ENCODE data around the gene RASGEF1B.

The RASGEF1B gene

DNA sequence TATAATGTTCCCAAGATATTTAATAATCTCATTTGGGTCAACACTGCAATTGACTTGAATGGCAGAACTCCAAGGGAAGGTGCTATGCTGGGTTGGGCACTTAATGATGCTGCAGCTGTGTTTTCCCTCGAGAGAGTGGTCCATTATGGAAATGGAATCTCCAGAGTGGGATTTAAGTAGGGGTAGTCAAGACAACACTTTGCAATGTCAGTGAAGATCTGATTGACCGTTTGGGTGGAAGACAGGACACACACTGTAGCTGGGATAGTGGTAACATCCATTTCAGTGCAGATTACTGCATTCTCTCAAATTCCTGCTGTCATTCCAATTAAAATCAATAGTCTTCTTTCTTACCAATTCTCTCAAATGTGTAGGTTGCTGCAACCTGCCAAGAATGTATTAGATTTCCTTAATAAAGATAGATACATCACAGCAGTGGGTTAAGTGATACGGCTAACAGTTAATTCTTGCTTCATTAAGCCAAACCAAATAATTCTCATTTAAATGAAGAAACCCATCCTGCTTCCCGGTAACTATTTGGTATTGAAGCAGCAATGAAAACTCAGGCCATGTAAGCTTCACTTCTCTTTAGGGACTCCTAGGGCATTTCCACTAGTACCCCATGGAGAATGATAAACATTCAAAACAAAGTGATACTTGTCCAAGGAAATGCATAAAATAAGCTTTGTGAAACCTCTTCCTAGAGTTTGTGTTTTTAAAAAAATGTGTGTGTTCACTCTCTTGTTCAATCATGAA, 40.5 kb upstream of the RASGEF1B start:
- no peak for DNase-seq (ENCODE audit: extremely low read depth, low read depth)
- TF ChIP-seq, protein P1, sequence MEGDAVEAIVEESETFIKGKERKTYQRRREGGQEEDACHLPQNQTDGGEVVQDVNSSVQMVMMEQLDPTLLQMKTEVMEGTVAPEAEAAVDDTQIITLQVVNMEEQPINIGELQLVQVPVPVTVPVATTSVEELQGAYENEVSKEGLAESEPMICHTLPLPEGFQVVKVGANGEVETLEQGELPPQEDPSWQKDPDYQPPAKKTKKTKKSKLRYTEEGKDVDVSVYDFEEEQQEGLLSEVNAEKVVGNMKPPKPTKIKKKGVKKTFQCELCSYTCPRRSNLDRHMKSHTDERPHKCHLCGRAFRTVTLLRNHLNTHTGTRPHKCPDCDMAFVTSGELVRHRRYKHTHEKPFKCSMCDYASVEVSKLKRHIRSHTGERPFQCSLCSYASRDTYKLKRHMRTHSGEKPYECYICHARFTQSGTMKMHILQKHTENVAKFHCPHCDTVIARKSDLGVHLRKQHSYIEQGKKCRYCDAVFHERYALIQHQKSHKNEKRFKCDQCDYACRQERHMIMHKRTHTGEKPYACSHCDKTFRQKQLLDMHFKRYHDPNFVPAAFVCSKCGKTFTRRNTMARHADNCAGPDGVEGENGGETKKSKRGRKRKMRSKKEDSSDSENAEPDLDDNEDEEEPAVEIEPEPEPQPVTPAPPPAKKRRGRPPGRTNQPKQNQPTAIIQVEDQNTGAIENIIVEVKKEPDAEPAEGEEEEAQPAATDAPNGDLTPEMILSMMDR (IDR thresholded peaks at IDR 0.05; ENCODE audit: low read depth, low read length): no peak

DNA sequence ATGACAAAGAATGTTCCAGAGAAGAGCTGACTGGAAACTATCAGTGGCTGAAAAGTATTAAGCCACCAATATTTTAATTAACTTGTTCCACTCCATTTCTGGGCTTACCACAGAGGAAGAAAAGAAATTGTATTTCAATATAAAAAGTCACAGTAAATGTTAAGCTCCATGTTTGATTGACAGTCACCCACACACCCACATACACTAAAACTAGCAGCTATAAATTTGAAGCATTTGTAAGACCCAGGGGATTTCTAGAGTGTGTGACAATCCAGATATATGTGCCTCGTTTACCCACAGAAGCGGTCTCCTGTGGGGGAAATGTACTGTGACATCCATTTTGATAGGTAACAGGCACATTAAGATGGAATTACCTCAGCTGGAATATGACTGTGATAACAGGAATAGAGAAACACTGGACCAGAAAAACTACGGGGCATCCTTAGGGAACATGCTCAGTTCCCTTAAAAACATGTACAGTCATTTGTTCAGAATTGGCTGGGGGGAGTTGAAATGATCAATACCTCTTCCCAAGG, 39.0 kb upstream of the RASGEF1B start:
- TF ChIP-seq, protein P1 (IDR thresholded peaks at IDR 0.05; ENCODE audit: low read depth, low read length): no peak
- no peak for DNase-seq (ENCODE audit: extremely low read depth, low read depth)

DNA sequence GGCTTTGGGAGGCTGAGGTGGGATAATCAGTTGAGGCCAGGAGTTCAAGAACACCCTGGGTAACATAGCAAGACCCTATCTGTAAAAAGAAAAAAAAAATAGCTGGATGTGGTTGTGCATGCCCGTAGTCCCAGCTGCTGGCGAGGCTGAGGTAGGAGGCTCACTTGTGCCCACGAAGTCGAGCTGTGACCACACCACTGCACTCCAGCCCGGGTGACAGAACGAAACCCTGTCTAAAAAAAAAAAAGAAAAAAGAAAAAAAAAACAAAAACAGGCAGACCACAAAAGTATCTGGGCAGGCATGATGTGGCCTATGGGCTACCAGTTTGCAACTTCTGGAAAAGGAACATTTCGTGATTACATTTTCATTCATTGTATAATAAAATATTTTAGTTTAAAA, 38.1 kb upstream of the RASGEF1B start:
- TF ChIP-seq, protein P1 (IDR thresholded peaks at IDR 0.05; ENCODE audit: low read depth, low read length): no peak
- DNase-seq (ENCODE audit: extremely low read depth, low read depth): no peak

DNA sequence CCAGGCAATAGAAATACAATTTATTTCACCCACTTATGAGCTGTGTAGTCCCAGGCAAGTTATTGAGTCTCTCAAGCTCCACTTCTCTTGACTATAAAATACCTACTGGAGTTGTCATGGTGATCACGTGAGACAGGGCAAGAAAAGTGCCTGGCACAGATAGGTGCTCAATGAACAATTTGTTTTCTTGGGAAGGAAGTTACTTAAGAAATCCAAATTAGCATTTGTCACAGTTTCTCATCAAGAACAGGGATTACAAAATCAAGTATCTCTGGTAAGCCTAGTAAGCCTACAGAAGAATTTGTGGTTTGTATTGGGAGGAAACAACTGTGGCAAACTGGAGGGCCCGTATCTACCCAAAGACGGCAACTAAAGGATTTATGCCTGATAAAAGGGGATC, 37.5 kb upstream of the RASGEF1B start:
- TF ChIP-seq, protein P1 (IDR thresholded peaks at IDR 0.05; ENCODE audit: low read depth, low read length): no peak
- DNase-seq (ENCODE audit: extremely low read depth, low read depth): no peak

DNA sequence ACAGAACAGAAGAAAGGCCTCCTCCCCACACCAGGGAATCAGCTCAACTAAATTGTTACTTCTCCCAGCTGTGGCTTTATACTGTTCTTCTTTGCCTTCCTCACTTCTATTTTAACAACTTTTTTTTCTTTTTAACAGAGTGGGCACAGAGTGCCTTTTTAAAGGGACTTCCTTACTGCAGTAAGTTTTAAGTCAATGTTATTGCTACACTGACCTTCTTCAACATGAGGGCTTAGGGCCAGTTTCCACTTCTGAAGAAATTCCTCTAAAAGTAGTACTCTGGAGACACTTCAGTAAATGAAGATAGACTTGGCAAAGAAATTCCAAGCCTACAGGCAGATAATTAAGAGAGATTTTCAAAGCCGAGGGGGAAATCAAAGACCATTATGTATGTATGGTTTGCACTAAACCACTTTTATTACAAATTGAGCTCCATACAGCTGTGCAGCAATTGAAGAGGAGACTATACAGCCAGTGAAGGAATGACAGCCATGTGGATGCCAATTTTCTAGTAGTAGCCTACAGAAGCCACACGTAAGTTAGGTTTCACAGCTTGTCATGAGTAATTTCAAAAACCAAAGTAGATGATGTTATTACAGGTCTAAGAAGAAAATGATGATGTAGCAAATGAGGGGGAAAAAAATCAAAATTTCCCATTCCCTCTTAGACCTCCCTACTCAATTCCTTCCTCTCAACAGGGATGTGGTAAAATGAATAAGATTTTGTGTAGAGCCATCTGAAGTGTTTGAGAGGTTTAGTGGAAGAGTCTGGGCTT, 36.9 kb upstream of the RASGEF1B start:
- TF ChIP-seq, protein P1 (IDR thresholded peaks at IDR 0.05; ENCODE audit: low read depth, low read length): no peak
- no peak for DNase-seq (ENCODE audit: extremely low read depth, low read depth)

DNA sequence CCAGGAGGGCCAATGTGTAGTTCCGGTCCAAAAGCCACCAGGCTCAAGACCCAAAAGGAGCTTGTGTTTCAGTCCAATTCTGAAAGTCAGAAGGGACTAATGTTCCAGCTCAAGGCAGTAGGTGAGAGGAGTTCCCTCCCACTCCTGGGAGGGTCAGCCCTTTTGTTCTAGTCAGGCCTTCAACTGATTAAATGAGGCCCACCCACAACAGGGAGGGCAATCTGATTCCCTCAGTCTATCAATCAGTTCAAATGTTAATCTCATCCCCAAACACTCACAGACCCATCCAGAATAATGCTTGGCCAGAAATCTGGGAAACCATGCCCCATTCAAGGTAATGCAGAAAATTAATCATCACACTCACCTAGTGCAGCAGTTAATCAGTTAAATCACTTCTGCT, 35.8 kb upstream of the RASGEF1B start:
- TF ChIP-seq, protein P1 (IDR thresholded peaks at IDR 0.05; ENCODE audit: low read depth, low read length): no peak
- no peak for DNase-seq (ENCODE audit: extremely low read depth, low read depth)

DNA sequence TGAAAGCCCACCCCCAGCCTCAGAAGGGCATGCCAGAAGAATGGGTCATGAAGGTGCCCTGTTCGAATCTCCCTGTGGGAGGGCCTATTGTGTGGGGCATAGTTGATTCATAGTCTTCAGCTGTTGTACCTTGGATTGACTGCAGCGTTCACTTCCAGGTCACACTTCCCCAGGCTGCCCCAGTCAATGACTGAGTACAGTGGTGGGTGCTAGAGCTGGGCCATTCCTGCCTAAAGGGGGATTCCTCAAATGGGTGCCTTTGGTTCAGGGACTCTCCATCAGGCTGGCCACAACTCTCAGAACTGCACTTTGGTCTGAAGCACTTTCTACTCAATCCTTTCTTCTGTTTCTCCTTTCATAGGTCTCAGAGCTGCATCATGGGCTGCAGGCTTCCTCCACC, 35.0 kb upstream of the RASGEF1B start:
- TF ChIP-seq, protein P1 (IDR thresholded peaks at IDR 0.05; ENCODE audit: low read depth, low read length): no peak

More for the DNA sequence above, 35.0 kb upstream of the RASGEF1B start:
- no peak for DNase-seq (ENCODE audit: extremely low read depth, low read depth)
